ENCODE data around the gene IGHMBP2.

- no peak for TF ChIP-seq POLR2A (IDR thresholded peaks at IDR 0.05)
- TF ChIP-seq, protein P1, sequence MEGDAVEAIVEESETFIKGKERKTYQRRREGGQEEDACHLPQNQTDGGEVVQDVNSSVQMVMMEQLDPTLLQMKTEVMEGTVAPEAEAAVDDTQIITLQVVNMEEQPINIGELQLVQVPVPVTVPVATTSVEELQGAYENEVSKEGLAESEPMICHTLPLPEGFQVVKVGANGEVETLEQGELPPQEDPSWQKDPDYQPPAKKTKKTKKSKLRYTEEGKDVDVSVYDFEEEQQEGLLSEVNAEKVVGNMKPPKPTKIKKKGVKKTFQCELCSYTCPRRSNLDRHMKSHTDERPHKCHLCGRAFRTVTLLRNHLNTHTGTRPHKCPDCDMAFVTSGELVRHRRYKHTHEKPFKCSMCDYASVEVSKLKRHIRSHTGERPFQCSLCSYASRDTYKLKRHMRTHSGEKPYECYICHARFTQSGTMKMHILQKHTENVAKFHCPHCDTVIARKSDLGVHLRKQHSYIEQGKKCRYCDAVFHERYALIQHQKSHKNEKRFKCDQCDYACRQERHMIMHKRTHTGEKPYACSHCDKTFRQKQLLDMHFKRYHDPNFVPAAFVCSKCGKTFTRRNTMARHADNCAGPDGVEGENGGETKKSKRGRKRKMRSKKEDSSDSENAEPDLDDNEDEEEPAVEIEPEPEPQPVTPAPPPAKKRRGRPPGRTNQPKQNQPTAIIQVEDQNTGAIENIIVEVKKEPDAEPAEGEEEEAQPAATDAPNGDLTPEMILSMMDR (IDR thresholded peaks at IDR 0.05), result no peak
- TF ChIP-seq POLR2AphosphoS5 (IDR thresholded peaks at IDR 0.05), result no peak
Observed at GRCh38 chr11:68941324-68942094, 37.8 kb downstream of the IGHMBP2 start.
